DMS53 (cell line): ENCODE measurements around the gene HECW1.
"Not testable (repeated sequence)": the region's sequence is repeated elsewhere in the genome, so short reads cannot be mapped to it uniquely, and the experiment has no call there.

Source experiments
- DNase-seq: peaks from one replicate; lab custom pipeline; 2025; lab: John Stamatoyannopoulos, UW

Gene HECW1

GRCh38 chr7:43311052-43311451 lies 198.6 kb downstream of the HECW1 start:
- no peak for DNase-seq

GRCh38 chr7:43311694-43312093 lies 199.2 kb downstream of the HECW1 start:
- DNase-seq, result no peak

GRCh38 chr7:43313628-43314378 lies 201.4 kb downstream of the HECW1 start:
- no peak for DNase-seq

- peak; percentile 30 for DNase-seq
Measured at GRCh38 chr7:43314379-43315158, 202.1 kb downstream of the HECW1 start.

GRCh38 chr7:43317075-43317474 lies 204.6 kb downstream of the HECW1 start:
- DNase-seq, result no peak

- DNase-seq, result no peak
Measured at GRCh38 chr7:43318188-43318770, 205.8 kb downstream of the HECW1 start.

GRCh38 chr7:43325595-43325994 lies 213.1 kb downstream of the HECW1 start:
- DNase-seq, result no peak

- DNase-seq, result no peak
Measured at GRCh38 chr7:43328336-43328735, 215.9 kb downstream of the HECW1 start.

GRCh38 chr7:43328785-43329380 lies 216.4 kb downstream of the HECW1 start:
- no peak for DNase-seq

GRCh38 chr7:43332193-43332796 lies 219.8 kb downstream of the HECW1 start:
- DNase-seq, result no peak

- no peak for DNase-seq
Measured at GRCh38 chr7:43337191-43337590, 224.7 kb downstream of the HECW1 start.

- DNase-seq, result no peak
Measured at GRCh38 chr7:43337811-43338210, 225.4 kb downstream of the HECW1 start.

GRCh38 chr7:43341132-43341531 lies 228.7 kb downstream of the HECW1 start:
- no peak for DNase-seq

GRCh38 chr7:43343417-43343816 lies 231.0 kb downstream of the HECW1 start:
- DNase-seq, result not testable (repeated sequence)

GRCh38 chr7:43345696-43346095 lies 233.2 kb downstream of the HECW1 start:
- DNase-seq, result not testable (repeated sequence)

GRCh38 chr7:43351683-43352082 lies 239.2 kb downstream of the HECW1 start:
- no peak for DNase-seq

GRCh38 chr7:43353902-43354301 lies 241.5 kb downstream of the HECW1 start:
- DNase-seq, result peak; percentile 36

GRCh38 chr7:43362652-43363034 lies 250.2 kb downstream of the HECW1 start:
- DNase-seq, result peak; percentile 88

- DNase-seq, result peak; percentile 88
Measured at GRCh38 chr7:43363035-43363791, 250.8 kb downstream of the HECW1 start.

GRCh38 chr7:43364391-43364790 lies 251.9 kb downstream of the HECW1 start:
- no peak for DNase-seq

GRCh38 chr7:43372676-43373355 lies 260.4 kb downstream of the HECW1 start:
- DNase-seq, result no peak
